OCI-LY3 (cell line): ENCODE results near the gene TMEM126B.

Experiments
- H2AFZ ChIP-seq: fragments of 200-600, 300-600 bp; shearing (Covaris generic); 2 replicates; pipeline ENCODE4 v1.6.0; 2014; ENCODE audit warnings: antibody characterized with exemption, low read depth, low read length
- H3K27ac ChIP-seq: fragments of 200-600, 300-600 bp; sonication (generic); 2 replicates; pipeline ENCODE4 v1.5.1; 2014; ENCODE audit warnings: mild to moderate bottlenecking, low read length, moderate library complexity, mixed read lengths
- H3K27me3 ChIP-seq: fragments of 200-600, 300-600 bp; sonication (generic); 2 replicates; pipeline ENCODE4 v1.6.1; 2014; ENCODE audit warnings: low read depth, low read length, mixed read lengths
- H3K36me3 ChIP-seq: fragments of 200-600, 300-600 bp; sonication (generic); replicated peaks from 2 replicates; pipeline ENCODE3; 2014; ENCODE audit warnings: low read depth, low read length, mixed read lengths
- H3K4me1 ChIP-seq: fragments of 300-600, 200-600 bp; sonication (generic); 2 replicates; pipeline ENCODE4 v1.6.1; 2014; ENCODE audit warnings: low read length, mixed read lengths
- H3K4me2 ChIP-seq: fragments of 200-600, 300-600 bp; sonication (generic); 2 replicates; pipeline ENCODE4 v1.6.1; 2014; ENCODE audit warnings: low read length, mixed read lengths
- H3K4me3 ChIP-seq: fragments of 300-600, 200-600 bp; sonication (generic); 2 replicates; pipeline ENCODE4 v1.5.1; 2014; ENCODE audit warnings: antibody characterized with exemption, mild to moderate bottlenecking, low read length, moderate library complexity
- H3K79me2 ChIP-seq: fragments of 300-600, 200-600 bp; shearing (Covaris generic); 2 replicates; pipeline ENCODE4 v1.6.1; 2014; ENCODE audit warnings: mild to moderate bottlenecking, low read length, mixed read lengths
- H3K9ac ChIP-seq: fragments of 300-600, 200-600 bp; shearing (Covaris generic); 2 replicates; pipeline ENCODE4 v1.6.0; 2014; ENCODE audit warnings: mild to moderate bottlenecking, low read length, moderate library complexity
- H3K9me3 ChIP-seq: fragments of 200-600, 300-600 bp; shearing (Covaris generic); 2 replicates; pipeline ENCODE4 v1.6.1; 2014; ENCODE audit warnings: low read length, mixed read lengths; ENCODE audit not compliant: insufficient read depth
- H4K20me1 ChIP-seq: fragments of 200-600, 300-600 bp; sonication (generic); 2 replicates; pipeline ENCODE4 v1.6.1; 2016; ENCODE audit warnings: low read length, mixed read lengths; ENCODE audit not compliant: insufficient read depth
- EZH2phosphoT487 ChIP-seq: fragments of 200-600 bp; shearing (Covaris generic); IDR thresholded peaks from 2 replicates; pipeline ENCODE4 v1.6.1; 2018; ENCODE audit warnings: antibody characterized with exemption, mixed run types, low read depth
- TF ChIP-seq, protein P1 (sequence below): fragments of 200-600, 300-600 bp; sonication (generic); IDR thresholded peaks from 2 replicates; pipeline ENCODE4 v1.5.1; 2014; ENCODE audit warnings: antibody characterized with exemption, low read length, low read depth

The TMEM126B gene

GRCh38 chr11:85672105-85672902 is 43.9 kb downstream of the TMEM126B start:
- no peaks in the 10 kb centered on the region for H3K9me3 ChIP-seq
- no peak for TF ChIP-seq EZH2phosphoT487
- TF ChIP-seq, protein P1, sequence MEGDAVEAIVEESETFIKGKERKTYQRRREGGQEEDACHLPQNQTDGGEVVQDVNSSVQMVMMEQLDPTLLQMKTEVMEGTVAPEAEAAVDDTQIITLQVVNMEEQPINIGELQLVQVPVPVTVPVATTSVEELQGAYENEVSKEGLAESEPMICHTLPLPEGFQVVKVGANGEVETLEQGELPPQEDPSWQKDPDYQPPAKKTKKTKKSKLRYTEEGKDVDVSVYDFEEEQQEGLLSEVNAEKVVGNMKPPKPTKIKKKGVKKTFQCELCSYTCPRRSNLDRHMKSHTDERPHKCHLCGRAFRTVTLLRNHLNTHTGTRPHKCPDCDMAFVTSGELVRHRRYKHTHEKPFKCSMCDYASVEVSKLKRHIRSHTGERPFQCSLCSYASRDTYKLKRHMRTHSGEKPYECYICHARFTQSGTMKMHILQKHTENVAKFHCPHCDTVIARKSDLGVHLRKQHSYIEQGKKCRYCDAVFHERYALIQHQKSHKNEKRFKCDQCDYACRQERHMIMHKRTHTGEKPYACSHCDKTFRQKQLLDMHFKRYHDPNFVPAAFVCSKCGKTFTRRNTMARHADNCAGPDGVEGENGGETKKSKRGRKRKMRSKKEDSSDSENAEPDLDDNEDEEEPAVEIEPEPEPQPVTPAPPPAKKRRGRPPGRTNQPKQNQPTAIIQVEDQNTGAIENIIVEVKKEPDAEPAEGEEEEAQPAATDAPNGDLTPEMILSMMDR = no peak
- no peak overlapping the region for H2AFZ ChIP-seq
- H3K27me3 ChIP-seq = no peaks in the 10 kb centered on the region
- H4K20me1 ChIP-seq = no peaks in the 10 kb centered on the region
- no peak overlapping the region for H3K27ac ChIP-seq
- no peaks in the 10 kb centered on the region for H3K36me3 ChIP-seq
- H3K79me2 ChIP-seq = no peaks in the 10 kb centered on the region
- H3K4me3 ChIP-seq = no peak overlapping the region
- H3K4me2 ChIP-seq = no peak overlapping the region
- no peak overlapping the region for H3K9ac ChIP-seq
- no peaks in the 10 kb centered on the region for H3K4me1 ChIP-seq

DNA sequence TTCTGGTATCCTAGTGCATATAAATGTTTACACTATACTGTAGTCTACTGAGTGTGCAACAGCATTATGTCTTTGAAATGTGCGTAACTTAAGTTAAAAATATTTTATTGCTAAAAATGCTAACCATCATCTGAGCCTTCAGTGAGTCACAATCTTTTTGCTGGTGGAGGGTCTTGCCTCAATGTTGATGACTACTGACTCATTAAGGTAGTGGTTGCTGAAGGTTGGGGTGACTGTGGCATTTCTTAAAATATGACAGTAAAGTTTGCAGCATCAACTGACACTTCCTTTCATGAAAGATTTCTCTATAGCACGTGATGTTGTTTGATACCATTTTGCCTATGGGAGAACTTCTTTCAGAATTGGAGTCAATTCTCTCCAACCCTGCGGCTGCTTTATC is 45.0 kb downstream of the TMEM126B start:
- Histone ChIP-seq H3K36me3 (no peaks in the 10 kb centered on the region), H3K4me2 (no peak overlapping the region), H3K79me2 (no peaks in the 10 kb centered on the region), H3K27ac (no peak overlapping the region), H4K20me1 (no peaks in the 10 kb centered on the region), H2AFZ (no peak overlapping the region), H3K4me3 (no peak overlapping the region), H3K4me1 (no peaks in the 10 kb centered on the region), H3K27me3 (no peaks in the 10 kb centered on the region), H3K9me3 (no peaks in the 10 kb centered on the region), H3K9ac (no peak overlapping the region)
- TF ChIP-seq, protein P1 = no peak
- TF ChIP-seq EZH2phosphoT487 = no peak

GRCh38 chr11:85679576-85679975 is 51.2 kb downstream of the TMEM126B start:
- no peak for TF ChIP-seq EZH2phosphoT487
- Histone ChIP-seq H3K9ac (no peak overlapping the region), H3K27me3 (0 out of 2 replicates have a peak, but pooled peaks cover 5% of the 10 kb centered on the region), H4K20me1 (no peaks in the 10 kb centered on the region), H3K4me2 (no peak overlapping the region), H3K4me3 (no peak overlapping the region), H3K27ac (no peak overlapping the region), H3K36me3 (no peaks in the 10 kb centered on the region), H3K79me2 (no peaks in the 10 kb centered on the region), H2AFZ (no peak overlapping the region), H3K9me3 (no peaks in the 10 kb centered on the region), H3K4me1 (peaks cover 9% of the 10 kb centered on the region)

DNA sequence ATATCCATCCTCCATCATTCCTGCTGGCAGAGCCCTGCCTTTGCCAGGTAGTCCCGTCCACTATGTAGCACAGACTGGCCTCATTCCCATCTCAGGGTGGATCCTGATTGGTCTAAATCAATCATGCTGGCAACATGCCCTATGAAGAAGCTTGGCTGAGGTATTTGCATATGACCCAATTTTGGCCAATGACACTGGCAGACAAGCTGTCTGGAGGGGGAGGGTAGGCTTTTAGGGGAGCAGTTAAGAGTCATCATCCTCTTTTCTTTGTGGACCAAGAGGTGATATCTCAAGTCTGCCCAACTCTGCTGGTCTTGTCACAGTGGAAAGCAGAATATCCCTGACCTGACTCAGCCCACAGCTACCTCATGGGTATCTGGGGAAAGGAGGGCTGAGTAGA is 52.5 kb downstream of the TMEM126B start:
- H3K79me2 ChIP-seq = no peaks in the 10 kb centered on the region
- no peak overlapping the region for H3K9ac ChIP-seq
- H2AFZ ChIP-seq = no peak overlapping the region
- 0 out of 2 replicates have a peak, but pooled peaks cover 5% of the 10 kb centered on the region for H3K27me3 ChIP-seq
- no peak overlapping the region for H3K27ac ChIP-seq
- H3K9me3 ChIP-seq = no peaks in the 10 kb centered on the region
- no peaks in the 10 kb centered on the region for H3K36me3 ChIP-seq
- TF ChIP-seq EZH2phosphoT487 = no peak
- TF ChIP-seq, protein P1 = no peak
- no peaks in the 10 kb centered on the region for H4K20me1 ChIP-seq
- peaks cover 9% of the 10 kb centered on the region for H3K4me1 ChIP-seq
- H3K4me3 ChIP-seq = no peak overlapping the region
- no peak overlapping the region for H3K4me2 ChIP-seq
